Gastrocnemius medialis (tissue), 4 donors: ENCODE results near the gene NKX2-8.

Experiments
- POLR2A ChIP-seq, 2 donors: fragments of 450-650 bp; IDR thresholded peaks; one replicate each; pipeline ENCODE4 v1.6.1; 2017; ENCODE audit warnings: antibody characterized with exemption in 2 of 2, mild to moderate bottlenecking in 2 of 2, moderate library complexity in 2 of 2
- TF ChIP-seq, protein P1 (sequence below), 5 experiments: fragments of 450-650 bp in 3 of 5; fragments of 200-600 bp in 2 of 5; sonication (generic) in 2 of 5; IDR thresholded peaks in 4 of 5; conservative IDR thresholded peaks in 1 of 5; 1 replicate in 4 of 5; 2 replicates in 1 of 5; pipeline ENCODE4 v1.5.1; 2016 to 2019; ENCODE audit warnings: antibody characterized with exemption in 5 of 5, mild to moderate bottlenecking in 3 of 5, moderate library complexity in 3 of 5

DNA sequence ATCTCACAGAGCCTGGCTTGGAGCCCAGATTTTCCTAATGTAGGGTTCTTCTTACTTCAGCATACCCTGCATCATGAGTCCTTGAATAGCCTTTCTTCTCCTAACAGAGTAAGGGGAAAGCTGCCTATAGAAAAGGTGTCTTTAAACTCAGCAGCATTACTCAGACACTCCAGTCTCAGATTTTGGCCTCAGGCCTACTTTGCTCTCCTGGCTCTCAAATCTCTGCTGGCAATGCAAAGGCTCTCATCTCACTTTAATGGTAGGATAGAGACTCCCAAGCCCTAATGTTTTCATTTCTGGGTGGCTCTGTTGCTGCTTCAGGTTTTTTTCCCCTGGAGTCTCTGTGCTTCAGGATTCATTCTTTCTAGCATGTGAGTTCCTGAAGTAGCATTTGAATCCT lies 9.1 kb upstream of the NKX2-8 start:
- TF ChIP-seq, protein P1, sequence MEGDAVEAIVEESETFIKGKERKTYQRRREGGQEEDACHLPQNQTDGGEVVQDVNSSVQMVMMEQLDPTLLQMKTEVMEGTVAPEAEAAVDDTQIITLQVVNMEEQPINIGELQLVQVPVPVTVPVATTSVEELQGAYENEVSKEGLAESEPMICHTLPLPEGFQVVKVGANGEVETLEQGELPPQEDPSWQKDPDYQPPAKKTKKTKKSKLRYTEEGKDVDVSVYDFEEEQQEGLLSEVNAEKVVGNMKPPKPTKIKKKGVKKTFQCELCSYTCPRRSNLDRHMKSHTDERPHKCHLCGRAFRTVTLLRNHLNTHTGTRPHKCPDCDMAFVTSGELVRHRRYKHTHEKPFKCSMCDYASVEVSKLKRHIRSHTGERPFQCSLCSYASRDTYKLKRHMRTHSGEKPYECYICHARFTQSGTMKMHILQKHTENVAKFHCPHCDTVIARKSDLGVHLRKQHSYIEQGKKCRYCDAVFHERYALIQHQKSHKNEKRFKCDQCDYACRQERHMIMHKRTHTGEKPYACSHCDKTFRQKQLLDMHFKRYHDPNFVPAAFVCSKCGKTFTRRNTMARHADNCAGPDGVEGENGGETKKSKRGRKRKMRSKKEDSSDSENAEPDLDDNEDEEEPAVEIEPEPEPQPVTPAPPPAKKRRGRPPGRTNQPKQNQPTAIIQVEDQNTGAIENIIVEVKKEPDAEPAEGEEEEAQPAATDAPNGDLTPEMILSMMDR (IDR thresholded peaks at IDR 0.05 in 4 of 5, conservative IDR thresholded peaks at IDR 0.05 in 1 of 5) = no peak
- TF ChIP-seq POLR2A (IDR thresholded peaks at IDR 0.05) = no peak
